Thoracic aorta (tissue), 2 donors: Measurements from ENCODE around the gene DLL1. TPM values are rescaled to one million over a fixed set of nuclear protein-coding genes. Genes with fewer than 3 reads are reported as not detected.

Experiments used
- ATAC-seq: fragments of 150-250 bp; one replicate; pipeline ENCODE4 v1.8.0; 2017; ENCODE audit warnings: low read depth; ENCODE audit not compliant: insufficient number of reproducible peaks, low FRiP score
- DNase-seq: peaks from one replicate; pipeline ENCODE4 v3.0.0-alpha.2; 2020; ENCODE audit warnings: low spot score
- H3K27ac ChIP-seq, 2 donors: fragments of 200-600 bp; sonication (generic); 1 replicate in 1 of 2; 2 replicates in 1 of 2; pipeline ENCODE4 v1.5.1; 2016; ENCODE audit warnings: mild to moderate bottlenecking in 2 of 2, moderate library complexity in 2 of 2
- H3K27me3 ChIP-seq: fragments of 200-600 bp; sonication (generic); replicated peaks from 2 replicates; pipeline ENCODE4 v1.6.0; 2016; ENCODE audit warnings: mild to moderate bottlenecking; ENCODE audit not compliant: insufficient read depth
- H3K36me3 ChIP-seq: fragments of 200-600 bp; sonication (generic); one replicate; pipeline ENCODE4 v1.5.1; 2016
- H3K4me1 ChIP-seq, 2 donors: fragments of 200-600 bp; sonication (generic); 1 replicate in 1 of 2; 2 replicates in 1 of 2; pipeline versions ENCODE4 v1.5.1 to v1.6.0; 2016; ENCODE audit warnings: low read depth in 2 of 2, mild to moderate bottlenecking in 1 of 2; ENCODE audit not compliant: control insufficient read depth in 1 of 2
- H3K4me3 ChIP-seq: fragments of 200-600 bp; sonication (generic); 2 replicates; pipeline ENCODE4 v1.5.1; 2016; ENCODE audit warnings: mild to moderate bottlenecking
- H3K9me3 ChIP-seq: fragments of 200-600 bp; sonication (generic); 2 replicates; pipeline ENCODE4 v1.5.1; 2016
- total RNA-seq, 2 donors: library from RNA; depleted of rRNA; stranded (reverse); fragments of >200 nt; gene quantifications; one replicate each; pipeline versions ENCODE4 v1.1.0 to v1.2.3, GENCODE V29; 2016
- TF ChIP-seq, protein P1 (sequence below): fragments of 200-600 bp; sonication (generic); IDR thresholded peaks from one replicate; pipeline ENCODE4 v1.5.1; 2019; ENCODE audit warnings: antibody characterized with exemption

The DLL1 gene
- total RNA-seq, 2 donors from 2014 or later: 6.1 to 12.6 TPM

DNA sequence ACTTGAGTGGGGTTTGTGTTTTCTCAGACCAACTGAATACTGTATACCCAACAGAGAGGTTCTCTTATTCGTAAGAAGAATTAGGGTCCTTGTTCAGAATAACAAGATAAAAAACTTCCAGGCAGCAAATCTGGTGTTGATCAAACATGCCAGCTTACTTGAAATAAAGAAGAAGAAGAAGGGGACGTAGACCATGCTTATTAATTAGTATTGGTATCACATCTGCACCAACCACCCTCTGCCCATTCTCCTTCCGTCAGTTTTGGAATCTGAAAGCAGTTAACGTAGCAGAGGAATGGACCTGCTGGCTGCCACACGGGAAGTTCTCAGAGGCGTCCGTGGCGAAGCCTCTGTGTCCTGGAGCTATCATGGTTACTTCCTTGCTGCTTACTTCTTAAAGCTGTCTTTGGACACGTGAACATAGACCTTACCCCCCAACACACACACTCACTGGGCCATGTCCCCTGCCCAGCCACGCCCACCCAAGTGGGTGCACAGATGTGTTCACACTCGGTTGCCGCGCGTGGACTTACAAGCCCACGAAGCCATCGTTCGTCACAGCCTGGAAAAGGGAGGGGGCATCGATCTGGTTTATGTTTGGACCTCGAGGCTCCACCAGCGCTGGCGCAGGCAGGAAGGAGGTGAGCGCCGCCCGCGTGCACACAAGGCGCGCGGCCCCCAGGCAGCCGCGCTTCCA is 4.1 kb upstream of the DLL1 start:
- Histone ChIP-seq H3K4me3 (peak overlapping the region; percentile 75), H3K27ac (no peak overlapping the region), H3K9me3 (no peaks in the 10 kb centered on the region), H3K27me3 (peaks cover 10% of the 10 kb centered on the region), H3K4me1 (peaks cover 24 to 51% of the 10 kb centered on the region in 2 donors), H3K36me3 (no peaks in the 10 kb centered on the region)
- no peak for DNase-seq
- ATAC-seq: no peak
- TF ChIP-seq, protein P1, sequence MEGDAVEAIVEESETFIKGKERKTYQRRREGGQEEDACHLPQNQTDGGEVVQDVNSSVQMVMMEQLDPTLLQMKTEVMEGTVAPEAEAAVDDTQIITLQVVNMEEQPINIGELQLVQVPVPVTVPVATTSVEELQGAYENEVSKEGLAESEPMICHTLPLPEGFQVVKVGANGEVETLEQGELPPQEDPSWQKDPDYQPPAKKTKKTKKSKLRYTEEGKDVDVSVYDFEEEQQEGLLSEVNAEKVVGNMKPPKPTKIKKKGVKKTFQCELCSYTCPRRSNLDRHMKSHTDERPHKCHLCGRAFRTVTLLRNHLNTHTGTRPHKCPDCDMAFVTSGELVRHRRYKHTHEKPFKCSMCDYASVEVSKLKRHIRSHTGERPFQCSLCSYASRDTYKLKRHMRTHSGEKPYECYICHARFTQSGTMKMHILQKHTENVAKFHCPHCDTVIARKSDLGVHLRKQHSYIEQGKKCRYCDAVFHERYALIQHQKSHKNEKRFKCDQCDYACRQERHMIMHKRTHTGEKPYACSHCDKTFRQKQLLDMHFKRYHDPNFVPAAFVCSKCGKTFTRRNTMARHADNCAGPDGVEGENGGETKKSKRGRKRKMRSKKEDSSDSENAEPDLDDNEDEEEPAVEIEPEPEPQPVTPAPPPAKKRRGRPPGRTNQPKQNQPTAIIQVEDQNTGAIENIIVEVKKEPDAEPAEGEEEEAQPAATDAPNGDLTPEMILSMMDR: no peak

DNA sequence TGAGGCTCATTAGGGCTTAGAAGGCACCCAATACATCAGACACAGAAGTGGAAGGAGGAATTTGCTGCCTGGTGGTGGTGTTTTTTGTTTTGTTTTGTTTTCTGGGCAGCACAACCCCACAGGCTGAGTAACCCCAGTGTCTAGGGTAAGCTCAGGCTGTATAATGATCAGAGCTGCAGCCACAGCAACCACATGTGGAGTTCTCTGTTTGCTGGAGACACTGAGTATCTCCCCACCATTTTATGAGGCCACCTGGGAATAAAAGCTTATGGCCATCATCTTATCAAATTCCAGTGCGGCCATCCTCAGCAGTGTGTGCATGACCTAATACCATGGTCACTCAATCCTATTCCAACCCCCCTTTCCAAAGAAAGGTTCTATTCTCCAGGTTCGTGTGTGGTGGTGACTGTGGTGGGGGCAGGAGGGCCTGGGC is 3.4 kb upstream of the DLL1 start:
- H3K9me3 ChIP-seq: no peaks in the 10 kb centered on the region
- no peak overlapping the region for H3K4me3 ChIP-seq
- H3K36me3 ChIP-seq: no peaks in the 10 kb centered on the region
- DNase-seq (no peak), ATAC-seq (no peak)
- peaks cover 10% of the 10 kb centered on the region for H3K27me3 ChIP-seq
- H3K4me1 ChIP-seq: peaks cover 24 to 57% of the 10 kb centered on the region in 2 donors
- TF ChIP-seq, protein P1: no peak
- no peak overlapping the region for H3K27ac ChIP-seq

DNA sequence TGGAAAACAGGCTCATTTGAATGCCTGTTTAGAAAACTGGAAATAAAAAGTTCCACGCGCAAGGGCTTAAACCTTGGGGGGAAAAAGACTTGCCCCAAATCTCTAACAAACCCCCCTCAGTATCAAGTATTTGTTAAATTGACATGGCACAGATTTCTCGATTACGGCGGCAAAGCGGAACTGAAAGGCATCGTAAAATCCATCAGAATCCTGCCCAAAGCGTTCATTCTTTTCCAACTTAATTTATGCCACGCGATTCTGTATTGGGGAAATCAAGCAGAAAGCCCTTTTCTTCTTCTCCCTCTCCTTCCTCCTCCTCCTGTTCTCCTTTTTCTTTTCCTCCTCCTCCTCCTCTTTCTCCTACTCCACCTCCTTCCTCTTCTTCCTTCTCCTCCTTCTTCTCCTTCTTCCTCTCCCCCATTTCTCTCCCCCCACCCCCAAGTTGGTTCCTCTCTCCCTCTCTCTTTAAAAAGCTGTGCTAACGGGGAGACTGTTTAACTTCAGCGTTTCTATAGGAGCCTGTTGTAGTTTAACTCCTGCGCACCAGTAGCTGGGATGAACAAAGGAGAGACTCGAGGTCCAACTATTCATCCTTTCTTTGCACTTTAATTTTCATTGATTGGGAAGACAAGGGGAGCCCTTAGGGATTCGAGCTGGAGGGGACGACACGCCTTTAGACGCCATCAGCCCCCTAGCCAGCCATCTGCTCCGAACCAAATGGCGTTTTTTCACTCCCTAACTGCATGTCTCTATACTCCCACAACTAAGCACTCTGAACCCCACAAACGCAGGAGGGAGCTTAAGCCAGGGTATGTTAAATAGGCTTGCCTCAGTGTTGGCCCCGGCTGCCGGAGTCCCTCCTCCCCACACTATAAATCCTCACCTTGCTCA is 2.7 kb upstream of the DLL1 start:
- Histone ChIP-seq H3K4me1 (peaks cover 24 to 64% of the 10 kb centered on the region in 2 donors), H3K27me3 (peaks cover 10% of the 10 kb centered on the region), H3K27ac (no peak overlapping the region), H3K4me3 (peak overlapping the region; percentile 22), H3K36me3 (no peaks in the 10 kb centered on the region), H3K9me3 (no peaks in the 10 kb centered on the region)
- ATAC-seq: no peak
- no peak for DNase-seq
- TF ChIP-seq, protein P1: no peak

DNA sequence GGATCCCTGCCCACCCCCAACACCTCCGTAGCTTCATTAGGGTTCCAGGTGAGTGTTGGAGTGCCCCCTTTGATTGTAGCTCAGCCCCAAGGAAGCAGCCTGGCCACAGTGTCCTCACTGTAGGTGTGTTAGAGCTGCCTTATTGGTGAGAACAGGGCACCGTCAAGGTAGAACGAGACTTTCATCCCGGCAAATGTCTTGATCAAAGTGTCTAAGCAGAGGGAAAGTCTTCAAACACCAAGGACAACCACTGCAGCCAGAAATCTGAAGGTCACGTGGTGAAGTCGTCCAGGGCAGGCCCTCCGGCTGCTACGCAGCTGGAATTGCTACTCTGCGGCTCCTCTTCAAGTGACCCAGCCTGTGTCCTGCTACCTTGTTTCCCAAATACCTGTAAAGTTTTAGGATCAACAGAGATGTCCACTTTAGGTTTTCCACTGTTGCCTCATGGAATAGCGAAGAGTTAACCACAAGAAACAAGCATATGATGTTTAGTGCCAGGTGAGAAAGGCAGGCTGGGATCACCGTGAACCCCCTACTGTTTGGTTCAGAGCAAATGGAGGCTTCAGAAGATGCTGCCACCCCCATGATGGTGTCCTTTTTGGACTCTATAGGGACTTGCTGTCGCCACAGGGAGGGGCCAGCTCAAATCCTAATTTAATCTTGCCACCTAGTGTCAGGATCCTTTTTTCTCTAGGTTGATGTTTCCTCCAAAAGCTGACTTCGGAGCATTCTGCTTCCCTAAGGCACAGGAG is 1.7 kb upstream of the DLL1 start:
- ATAC-seq: no peak
- Histone ChIP-seq H3K4me1 (peaks cover 24 to 64% of the 10 kb centered on the region in 2 donors), H3K36me3 (no peaks in the 10 kb centered on the region), H3K27ac (no peak overlapping the region), H3K27me3 (peaks cover 10% of the 10 kb centered on the region), H3K9me3 (no peaks in the 10 kb centered on the region), H3K4me3 (peak overlapping the region; percentile 88)
- TF ChIP-seq, protein P1: peak; percentile 19
- no peak for DNase-seq

DNA sequence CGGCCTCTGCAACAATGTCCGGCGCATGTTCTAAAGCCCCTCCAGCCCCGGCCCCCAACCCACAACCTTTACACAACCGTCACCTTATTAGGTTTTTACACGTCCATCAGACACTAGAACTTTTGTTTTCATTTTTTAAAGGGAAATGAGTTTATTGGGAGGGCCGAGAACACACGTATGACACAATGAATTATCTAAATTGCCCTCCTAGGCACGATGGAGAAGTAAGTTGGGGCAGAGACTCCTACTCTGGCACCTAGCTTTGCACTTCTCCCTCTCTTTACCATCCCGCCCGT is 1.2 kb upstream of the DLL1 start:
- no peaks in the 10 kb centered on the region for H3K36me3 ChIP-seq
- no peak overlapping the region for H3K27ac ChIP-seq
- TF ChIP-seq, protein P1: no peak
- H3K4me3 ChIP-seq: peak overlapping the region; percentile 88
- no peaks in the 10 kb centered on the region for H3K9me3 ChIP-seq
- H3K27me3 ChIP-seq: peaks cover 10% of the 10 kb centered on the region
- ATAC-seq (no peak), DNase-seq (no peak)
- H3K4me1 ChIP-seq: peaks cover 24 to 62% of the 10 kb centered on the region in 2 donors
